Vagina (tissue), 2 donors: Measurements from ENCODE around the gene MYL11. TPM values are rescaled to one million over a fixed set of nuclear protein-coding genes. Genes with fewer than 3 reads are reported as not detected.

Experiments
- DNase-seq, 2 donors: peaks; one replicate each; pipeline ENCODE4 v3.0.0-alpha.2; 2017; ENCODE audit errors: extremely low spot score in 2 of 2
- H3K27ac ChIP-seq: fragments of 200-600 bp; sonication (generic); one replicate; pipeline ENCODE4 v1.5.1; 2019
- H3K27me3 ChIP-seq: fragments of 200-600 bp; sonication (generic); one replicate; pipeline ENCODE4 v1.5.1; 2019
- H3K36me3 ChIP-seq, 2 donors: fragments of 200-600 bp; sonication (generic); one replicate each; pipeline ENCODE4 v1.5.1; 2017 to 2019
- H3K4me1 ChIP-seq: fragments of 200-600 bp; sonication (generic); one replicate; pipeline ENCODE4 v1.5.1; 2019
- H3K4me3 ChIP-seq, 2 donors: fragments of 200-600 bp; sonication (generic); 1 replicate in 1 of 2; 2 replicates in 1 of 2; pipeline ENCODE4 v1.5.1; 2016 to 2019
- H3K9me3 ChIP-seq: fragments of 200-600 bp; sonication (generic); one replicate; pipeline ENCODE4 v1.5.1; 2019
- POLR2A ChIP-seq, 2 donors: fragments of 450-650 bp; IDR thresholded peaks; one replicate each; pipeline ENCODE4 v1.6.1; 2017; ENCODE audit warnings: antibody characterized with exemption in 2 of 2, mild to moderate bottlenecking in 2 of 2, moderate library complexity in 2 of 2
- POLR2AphosphoS5 ChIP-seq, 2 donors: sonication (generic); formaldehyde crosslinking; IDR thresholded peaks; one replicate each; pipeline ENCODE4 v1.9.0; 2017; ENCODE audit warnings: antibody characterized with exemption in 2 of 2, mild to moderate bottlenecking in 2 of 2, low read depth in 1 of 2; ENCODE audit not compliant: insufficient read depth in 1 of 2
- intact Hi-C: fragments of 100-400 bp; cut with DNase I; formaldehyde crosslinking; loops from one replicate; pipeline ENCODE4 v1.15.1; 2023
- small RNA-seq: library from RNA; depleted of rRNA; stranded (forward); fragments of <200 nt; gene quantifications from one replicate; pipeline ENCODE3, GENCODE V24; 2016
- total RNA-seq: library from RNA; depleted of rRNA; stranded (reverse); fragments of >200 nt; gene quantifications from one replicate; pipeline ENCODE4 v1.2.3, GENCODE V29; 2016
- TF ChIP-seq, protein P1 (sequence below), 3 experiments: fragments of 450-650 bp in 2 of 3; fragments of 200-600 bp in 1 of 3; sonication (generic) in 1 of 3; IDR thresholded peaks; one replicate each; pipeline ENCODE4 v1.5.1; 2017 to 2019; ENCODE audit warnings: antibody characterized with exemption in 3 of 3, mild to moderate bottlenecking in 2 of 3, moderate library complexity in 2 of 3

MYL11 gene
- total RNA-seq, 1 donor from 2014 or later = not detected

DNA sequence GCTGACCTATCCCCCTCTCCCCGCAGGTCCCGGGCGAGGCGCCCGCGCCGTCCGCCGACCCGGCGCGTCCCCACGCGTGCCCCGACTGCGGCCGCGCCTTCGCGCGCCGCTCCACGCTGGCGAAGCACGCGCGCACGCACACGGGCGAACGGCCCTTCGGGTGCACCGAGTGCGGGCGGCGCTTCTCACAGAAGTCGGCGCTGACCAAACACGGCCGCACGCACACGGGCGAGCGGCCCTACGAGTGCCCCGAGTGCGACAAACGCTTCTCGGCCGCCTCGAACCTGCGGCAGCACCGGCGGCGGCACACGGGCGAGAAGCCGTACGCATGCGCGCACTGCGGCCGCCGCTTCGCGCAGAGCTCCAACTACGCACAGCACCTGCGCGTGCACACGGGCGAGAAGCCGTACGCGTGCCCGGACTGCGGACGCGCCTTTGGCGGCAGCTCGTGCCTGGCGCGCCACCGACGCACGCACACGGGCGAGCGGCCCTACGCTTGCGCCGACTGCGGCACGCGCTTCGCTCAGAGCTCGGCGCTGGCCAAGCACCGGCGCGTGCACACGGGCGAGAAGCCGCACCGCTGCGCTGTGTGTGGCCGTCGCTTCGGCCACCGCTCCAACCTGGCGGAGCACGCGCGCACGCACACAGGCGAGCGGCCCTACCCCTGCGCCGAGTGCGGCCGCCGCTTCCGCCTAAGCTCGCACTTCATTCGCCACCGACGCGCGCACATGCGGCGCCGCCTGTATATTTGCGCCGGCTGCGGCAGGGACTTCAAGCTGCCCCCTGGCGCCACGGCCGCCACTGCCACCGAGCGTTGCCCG, 43.1 kb downstream of the MYL11 start:
- Histone ChIP-seq H3K4me3 (peak overlapping the region; percentile 47 to 88), H3K36me3 (peaks cover 0 to 10% of the 10 kb centered on the region in 2 donors), H3K27ac (peak overlapping the region; percentile 68), H3K27me3 (no peaks in the 10 kb centered on the region), H3K9me3 (no peaks in the 10 kb centered on the region), H3K4me1 (peaks cover 14% of the 10 kb centered on the region)
- TF ChIP-seq POLR2A (IDR thresholded peaks at IDR 0.05) (no peak), POLR2AphosphoS5 (IDR thresholded peaks at IDR 0.05; ENCODE audit: insufficient read depth in 1 of 2, low read depth in 1 of 2) (peak in 1 of 2 donors; percentile 17)
- intact Hi-C loops = no loop called here
- DNase-seq = no peak

DNA sequence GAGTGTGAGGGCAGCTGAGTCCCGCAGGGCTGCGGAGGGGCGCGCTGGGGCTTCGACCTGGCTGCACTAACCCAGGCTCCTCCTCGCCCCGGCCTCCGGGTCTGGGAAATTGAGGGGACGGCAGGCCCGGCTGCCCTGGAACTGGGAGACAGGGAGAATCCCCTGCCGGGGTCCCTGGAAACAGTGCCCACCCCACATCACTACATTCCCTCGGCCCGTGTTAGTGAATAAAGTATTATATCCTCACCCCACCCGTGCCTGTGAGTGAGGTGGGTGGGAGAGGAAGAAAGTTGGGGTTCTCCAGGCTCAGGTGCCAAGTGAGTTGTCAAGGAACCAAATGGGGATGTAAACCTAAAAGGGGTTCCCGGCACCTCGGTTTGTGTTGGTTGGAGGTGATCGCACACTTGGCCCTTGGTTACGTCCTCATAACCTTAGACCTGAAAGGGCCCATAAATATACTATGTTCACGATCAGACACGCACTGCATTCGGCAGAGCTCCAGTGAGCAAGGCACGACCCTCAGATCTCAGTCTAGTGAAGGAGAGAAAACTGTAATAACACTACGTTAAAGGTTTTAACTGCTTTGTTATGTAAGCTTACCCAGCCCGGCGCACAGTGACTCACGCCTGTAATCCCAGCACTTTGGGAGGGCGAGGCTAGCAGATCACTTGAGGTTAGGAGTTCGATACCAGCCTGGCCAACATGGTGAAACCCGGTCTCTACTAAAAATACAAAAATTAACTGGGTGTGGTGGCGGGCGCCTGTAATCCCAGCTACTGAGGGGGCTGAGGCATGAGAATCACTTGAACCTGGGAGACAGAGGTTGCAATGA, 44.0 kb downstream of the MYL11 start:
- peak overlapping the region; percentile 47 to 88 for H3K4me3 ChIP-seq
- no peaks in the 10 kb centered on the region for H3K27me3 ChIP-seq
- DNase-seq = no peak
- peak overlapping the region; percentile 68 for H3K27ac ChIP-seq
- H3K36me3 ChIP-seq = peaks cover 0 to 16% of the 10 kb centered on the region in 2 donors
- no peaks in the 10 kb centered on the region for H3K9me3 ChIP-seq
- TF ChIP-seq POLR2AphosphoS5 (IDR thresholded peaks at IDR 0.05; ENCODE audit: insufficient read depth in 1 of 2, low read depth in 1 of 2) (no peak), POLR2A (IDR thresholded peaks at IDR 0.05) (no peak)
- TF ChIP-seq, protein P1, sequence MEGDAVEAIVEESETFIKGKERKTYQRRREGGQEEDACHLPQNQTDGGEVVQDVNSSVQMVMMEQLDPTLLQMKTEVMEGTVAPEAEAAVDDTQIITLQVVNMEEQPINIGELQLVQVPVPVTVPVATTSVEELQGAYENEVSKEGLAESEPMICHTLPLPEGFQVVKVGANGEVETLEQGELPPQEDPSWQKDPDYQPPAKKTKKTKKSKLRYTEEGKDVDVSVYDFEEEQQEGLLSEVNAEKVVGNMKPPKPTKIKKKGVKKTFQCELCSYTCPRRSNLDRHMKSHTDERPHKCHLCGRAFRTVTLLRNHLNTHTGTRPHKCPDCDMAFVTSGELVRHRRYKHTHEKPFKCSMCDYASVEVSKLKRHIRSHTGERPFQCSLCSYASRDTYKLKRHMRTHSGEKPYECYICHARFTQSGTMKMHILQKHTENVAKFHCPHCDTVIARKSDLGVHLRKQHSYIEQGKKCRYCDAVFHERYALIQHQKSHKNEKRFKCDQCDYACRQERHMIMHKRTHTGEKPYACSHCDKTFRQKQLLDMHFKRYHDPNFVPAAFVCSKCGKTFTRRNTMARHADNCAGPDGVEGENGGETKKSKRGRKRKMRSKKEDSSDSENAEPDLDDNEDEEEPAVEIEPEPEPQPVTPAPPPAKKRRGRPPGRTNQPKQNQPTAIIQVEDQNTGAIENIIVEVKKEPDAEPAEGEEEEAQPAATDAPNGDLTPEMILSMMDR (IDR thresholded peaks at IDR 0.05) = no peak
- intact Hi-C loops = no loop called here
- peaks cover 14% of the 10 kb centered on the region for H3K4me1 ChIP-seq

GRCh38 chr16:30421010-30421409, 46.4 kb downstream of the MYL11 start:
- peaks cover 0 to 33% of the 10 kb centered on the region in 2 donors for H3K36me3 ChIP-seq
- peaks cover 14% of the 10 kb centered on the region for H3K4me1 ChIP-seq
- no peak overlapping the region for H3K27ac ChIP-seq
- intact Hi-C loops = no loop called here
- TF ChIP-seq POLR2A (IDR thresholded peaks at IDR 0.05) = no peak
- TF ChIP-seq, protein P1 (IDR thresholded peaks at IDR 0.05) = no peak
- no peak for TF ChIP-seq POLR2AphosphoS5 (IDR thresholded peaks at IDR 0.05; ENCODE audit: insufficient read depth in 1 of 2, low read depth in 1 of 2)
- no peak for DNase-seq
- H3K4me3 ChIP-seq = no peak overlapping the region
- no peaks in the 10 kb centered on the region for H3K27me3 ChIP-seq
- no peaks in the 10 kb centered on the region for H3K9me3 ChIP-seq

Small RNA genes lying within 50 kb of the gene (small RNA-seq; reads per million reads assigned to genes)
- 0.60 reads per million for gene RF00406

Other genes with a start within 250 kb of the MYL11 start
- gene CORO1A, start 191.2 kb upstream of the MYL11 start, total RNA-seq = 51.1 TPM
- 292 TPM for gene BOLA2B, start 181.1 kb upstream of the MYL11 start, total RNA-seq
- 48.9 TPM for gene SLX1A, start 180.9 kb upstream of the MYL11 start, total RNA-seq
- 10.8 TPM for gene SULT1A3, start 175.5 kb upstream of the MYL11 start, total RNA-seq
- 0.25 TPM for gene NPIPB13, start 126.3 kb upstream of the MYL11 start, total RNA-seq
- gene CD2BP2, start 19.5 kb upstream of the MYL11 start, total RNA-seq = 29.2 TPM
- 42.2 TPM for gene TBC1D10B, start 4.3 kb upstream of the MYL11 start, total RNA-seq
- gene SEPTIN1, start 7.8 kb downstream of the MYL11 start, total RNA-seq = 3.7 TPM
- gene ZNF48, start 20.6 kb downstream of the MYL11 start, total RNA-seq = 3.4 TPM
- 42.7 TPM for gene ZNF771, start 32.8 kb downstream of the MYL11 start, total RNA-seq
- 14.5 TPM for gene DCTPP1, start 55.2 kb downstream of the MYL11 start, total RNA-seq
- gene SEPHS2, start 71.1 kb downstream of the MYL11 start, total RNA-seq = 28.0 TPM
- 5.4 TPM for gene ITGAL, start 97.9 kb downstream of the MYL11 start, total RNA-seq
- 30.7 TPM for gene ZNF768, start 151.8 kb downstream of the MYL11 start, total RNA-seq
- gene ZNF747, start 160.1 kb downstream of the MYL11 start, total RNA-seq = 10.6 TPM
- gene ZNF764, start 183.6 kb downstream of the MYL11 start, total RNA-seq = 18.4 TPM
- 20.1 TPM for gene ZNF688, start 196.9 kb downstream of the MYL11 start, total RNA-seq
- gene ZNF785, start 210.9 kb downstream of the MYL11 start, total RNA-seq = 21.6 TPM
- gene ZNF689, start 235.6 kb downstream of the MYL11 start, total RNA-seq = 7.6 TPM